Measurements from ENCODE around the gene DDX51.

GRCh38 chr12:132123970-132124765 is 20.0 kb downstream of the DDX51 start:
- TF ChIP-seq POLR2AphosphoS2 (conservative IDR thresholded peaks at IDR 0.05; ENCODE audit: low read length) (no peak), TP53 (CRISPR knock-in tag; IDR thresholded peaks at IDR 0.05) (no peak), ESRRA (IDR thresholded peaks at IDR 0.05; ENCODE audit: borderline replicate concordance, low read length) (no peak), CTCF (IDR thresholded peaks at IDR 0.05) (no peak), RFX5 (IDR thresholded peaks at IDR 0.05) (no peak), FOSL2 (IDR thresholded peaks at IDR 0.05) (no peak), FOSL2 (CRISPR knock-in tag; IDR thresholded peaks at IDR 0.05) (no peak), CHD2 (IDR thresholded peaks at IDR 0.05; ENCODE audit: low read length, partially characterized antibody) (no peak), ZNF302 (CRISPR knock-in tag; IDR thresholded peaks at IDR 0.05) (no peak), RAD21 (conservative IDR thresholded peaks at IDR 0.05 in 1 of 2, IDR thresholded peaks at IDR 0.05 in 1 of 2) (no peak), CBX8 (IDR thresholded peaks at IDR 0.05) (no peak)
- TF ChIP-seq, protein P1, sequence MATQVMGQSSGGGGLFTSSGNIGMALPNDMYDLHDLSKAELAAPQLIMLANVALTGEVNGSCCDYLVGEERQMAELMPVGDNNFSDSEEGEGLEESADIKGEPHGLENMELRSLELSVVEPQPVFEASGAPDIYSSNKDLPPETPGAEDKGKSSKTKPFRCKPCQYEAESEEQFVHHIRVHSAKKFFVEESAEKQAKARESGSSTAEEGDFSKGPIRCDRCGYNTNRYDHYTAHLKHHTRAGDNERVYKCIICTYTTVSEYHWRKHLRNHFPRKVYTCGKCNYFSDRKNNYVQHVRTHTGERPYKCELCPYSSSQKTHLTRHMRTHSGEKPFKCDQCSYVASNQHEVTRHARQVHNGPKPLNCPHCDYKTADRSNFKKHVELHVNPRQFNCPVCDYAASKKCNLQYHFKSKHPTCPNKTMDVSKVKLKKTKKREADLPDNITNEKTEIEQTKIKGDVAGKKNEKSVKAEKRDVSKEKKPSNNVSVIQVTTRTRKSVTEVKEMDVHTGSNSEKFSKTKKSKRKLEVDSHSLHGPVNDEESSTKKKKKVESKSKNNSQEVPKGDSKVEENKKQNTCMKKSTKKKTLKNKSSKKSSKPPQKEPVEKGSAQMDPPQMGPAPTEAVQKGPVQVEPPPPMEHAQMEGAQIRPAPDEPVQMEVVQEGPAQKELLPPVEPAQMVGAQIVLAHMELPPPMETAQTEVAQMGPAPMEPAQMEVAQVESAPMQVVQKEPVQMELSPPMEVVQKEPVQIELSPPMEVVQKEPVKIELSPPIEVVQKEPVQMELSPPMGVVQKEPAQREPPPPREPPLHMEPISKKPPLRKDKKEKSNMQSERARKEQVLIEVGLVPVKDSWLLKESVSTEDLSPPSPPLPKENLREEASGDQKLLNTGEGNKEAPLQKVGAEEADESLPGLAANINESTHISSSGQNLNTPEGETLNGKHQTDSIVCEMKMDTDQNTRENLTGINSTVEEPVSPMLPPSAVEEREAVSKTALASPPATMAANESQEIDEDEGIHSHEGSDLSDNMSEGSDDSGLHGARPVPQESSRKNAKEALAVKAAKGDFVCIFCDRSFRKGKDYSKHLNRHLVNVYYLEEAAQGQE (IDR thresholded peaks at IDR 0.05): no peak
- TF ChIP-seq, protein P2, sequence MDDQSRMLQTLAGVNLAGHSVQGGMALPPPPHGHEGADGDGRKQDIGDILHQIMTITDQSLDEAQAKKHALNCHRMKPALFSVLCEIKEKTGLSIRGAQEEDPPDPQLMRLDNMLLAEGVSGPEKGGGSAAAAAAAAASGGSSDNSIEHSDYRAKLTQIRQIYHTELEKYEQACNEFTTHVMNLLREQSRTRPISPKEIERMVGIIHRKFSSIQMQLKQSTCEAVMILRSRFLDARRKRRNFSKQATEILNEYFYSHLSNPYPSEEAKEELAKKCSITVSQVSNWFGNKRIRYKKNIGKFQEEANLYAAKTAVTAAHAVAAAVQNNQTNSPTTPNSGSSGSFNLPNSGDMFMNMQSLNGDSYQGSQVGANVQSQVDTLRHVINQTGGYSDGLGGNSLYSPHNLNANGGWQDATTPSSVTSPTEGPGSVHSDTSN (IDR thresholded peaks at IDR 0.05): no peak

All from A549 (cell line).